Neural cell (in vitro differentiated cells): ENCODE measurements around the gene PLEKHA7. TPM values are rescaled to one million over a fixed set of nuclear protein-coding genes. Genes with fewer than 3 reads are reported as not detected.

Experiments
- H2AFZ ChIP-seq: fragments of 200-600, 300-800 bp; sonication (generic), shearing (Covaris generic); 2 replicates; pipeline ENCODE4 v1.6.0; 2014; ENCODE audit warnings: low read depth, mild to moderate bottlenecking, antibody characterized with exemption, low read length, moderate library complexity
- H3F3A ChIP-seq: fragments of 200-600 bp; shearing (Covaris generic); 2 replicates; pipeline ENCODE4 v1.6.1; 2016; ENCODE audit warnings: mild to moderate bottlenecking, moderate library complexity, mixed read lengths, antibody characterized with exemption, low read length; ENCODE audit not compliant: insufficient read depth, poor library complexity, severe bottlenecking
- H3K27ac ChIP-seq: fragments of 200-600, 300-800 bp; sonication (generic), shearing (Covaris generic); 2 replicates; pipeline ENCODE4 v1.5.1; 2014; ENCODE audit warnings: mild to moderate bottlenecking, low read length, moderate library complexity
- H3K27me3 ChIP-seq: fragments of 300-800, 200-600 bp; sonication (generic), shearing (Covaris generic); 2 replicates; pipeline ENCODE4 v1.6.0; 2014; ENCODE audit warnings: mild to moderate bottlenecking, low read depth, low read length, moderate library complexity; ENCODE audit not compliant: insufficient read depth
- H3K36me3 ChIP-seq: fragments of 300-800, 200-600 bp; sonication (generic), shearing (Covaris generic); 2 replicates; pipeline ENCODE4 v1.5.1; 2014; ENCODE audit warnings: mild to moderate bottlenecking, antibody characterized with exemption, low read length, moderate library complexity; ENCODE audit not compliant: insufficient read depth
- H3K4me2 ChIP-seq: fragments of 300-800, 200-600 bp; sonication (generic), shearing (Covaris generic); 2 replicates; pipeline ENCODE4 v1.6.0; 2014; ENCODE audit warnings: mild to moderate bottlenecking, low read length
- H3K4me3 ChIP-seq: fragments of 300-800, 200-600 bp; sonication (generic), shearing (Covaris generic); 2 replicates; pipeline ENCODE4 v1.5.1; 2014; ENCODE audit warnings: mild to moderate bottlenecking, low read length, moderate library complexity
- H3K79me2 ChIP-seq: fragments of 200-600 bp; shearing (Covaris generic); replicated peaks from 2 replicates; pipeline ENCODE4 v1.6.0; 2014; ENCODE audit warnings: mild to moderate bottlenecking, low read length, moderate library complexity; ENCODE audit not compliant: insufficient read depth
- H3K9ac ChIP-seq: fragments of 300-800, 200-600 bp; sonication (generic), shearing (Covaris generic); 2 replicates; pipeline ENCODE4 v1.6.1; 2016; ENCODE audit warnings: mild to moderate bottlenecking, low read length, mixed read lengths
- H3K9me2 ChIP-seq: fragments of 200-600 bp; shearing (Covaris generic); 2 replicates; pipeline ENCODE4 v1.6.1; 2016; ENCODE audit warnings: mild to moderate bottlenecking, low read length, mixed read lengths; ENCODE audit not compliant: insufficient read depth
- H3K9me3 ChIP-seq: fragments of 200-600, 300-800 bp; sonication (generic), shearing (Covaris generic); 2 replicates; pipeline ENCODE4 v1.6.1; 2016; ENCODE audit warnings: mild to moderate bottlenecking, mixed run types, low read length, moderate library complexity, mixed read lengths
- H4K20me1 ChIP-seq: fragments of 200-600 bp; shearing (Covaris generic); 2 replicates; pipeline ENCODE4 v1.6.1; 2016; ENCODE audit warnings: mild to moderate bottlenecking, mixed run types; ENCODE audit not compliant: insufficient read depth
- CTCF ChIP-seq: fragments of 450-650 bp; IDR thresholded peaks from 2 replicates; pipeline ENCODE4 v1.5.1; 2014; ENCODE audit warnings: antibody characterized with exemption, mild to moderate bottlenecking, moderate library complexity; ENCODE audit not compliant: poor library complexity, severe bottlenecking
- EP300 ChIP-seq: fragments of 450-650 bp; conservative IDR thresholded peaks from 2 replicates; pipeline ENCODE4 v1.6.1; 2014; ENCODE audit warnings: antibody characterized with exemption, mild to moderate bottlenecking, moderate library complexity; ENCODE audit not compliant: poor library complexity, severe bottlenecking
- EZH2 ChIP-seq: fragments of 200-600, 300-800 bp; shearing (Covaris generic), sonication (generic); IDR thresholded peaks from 2 replicates; pipeline ENCODE4 v1.6.1; 2014; ENCODE audit warnings: antibody characterized with exemption, low read length, borderline replicate concordance, mild to moderate bottlenecking; ENCODE audit not compliant: insufficient read depth, poor library complexity, severe bottlenecking
- MXI1 ChIP-seq: fragments of 450-650 bp; conservative IDR thresholded peaks from 2 replicates; pipeline ENCODE4 v1.6.1; 2014; ENCODE audit warnings: antibody characterized with exemption, mild to moderate bottlenecking; ENCODE audit not compliant: poor library complexity, severe bottlenecking
- POLR2AphosphoS5 ChIP-seq: IDR thresholded peaks from 2 replicates; pipeline ENCODE4 v1.6.1; 2012
- RAD21 ChIP-seq: fragments of 450-650 bp; conservative IDR thresholded peaks from 2 replicates; pipeline ENCODE4 v1.6.1; 2014; ENCODE audit warnings: antibody characterized with exemption, mild to moderate bottlenecking, moderate library complexity
- SMC3 ChIP-seq: fragments of 450-650 bp; conservative IDR thresholded peaks from 2 replicates; pipeline ENCODE4 v1.6.1; 2014; ENCODE audit warnings: antibody characterized with exemption, mild to moderate bottlenecking, moderate library complexity; ENCODE audit not compliant: poor library complexity
- TAF1 ChIP-seq: IDR thresholded peaks from 2 replicates; pipeline ENCODE4 v1.6.1; 2012; ENCODE audit warnings: low read depth
- polyA plus RNA-seq: library from polyadenylated mRNA; depleted of rRNA; stranded (reverse); fragments of >200 nt; gene quantifications from 2 replicates; pipeline ENCODE4 v1.2.3, GENCODE V29; 2014
- TF ChIP-seq, protein P1 (sequence below): IDR thresholded peaks from 2 replicates; pipeline ENCODE4 v1.6.1; 2012; ENCODE audit warnings: borderline replicate concordance

PLEKHA7 gene
- polyA plus RNA-seq, 1 donor from 2014 or later, result 45.7 TPM

DNA sequence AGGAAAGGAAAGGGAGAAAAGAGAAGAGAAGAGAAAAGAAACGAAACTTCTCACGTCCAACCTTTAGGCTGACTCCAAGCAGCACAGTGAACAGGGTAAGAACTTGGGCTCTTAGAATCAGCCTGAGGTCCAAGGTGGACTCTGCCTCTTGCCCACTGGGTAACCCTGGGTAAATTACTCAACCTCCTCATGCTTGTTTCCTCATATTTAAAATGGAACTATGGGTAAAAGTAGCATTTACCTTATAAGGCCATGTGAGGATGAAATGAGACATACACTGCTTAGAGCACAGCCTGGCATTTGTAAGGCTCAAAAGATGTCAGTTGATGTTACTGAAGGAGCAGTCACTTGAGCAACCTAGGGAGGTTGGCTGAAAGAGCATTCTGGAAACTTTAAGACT, 167.9 kb downstream of the PLEKHA7 start:
- peaks cover 23% of the 10 kb centered on the region for H3K36me3 ChIP-seq
- H3K9me3 ChIP-seq, result no peaks in the 10 kb centered on the region
- no peak overlapping the region for H3K4me2 ChIP-seq
- H3K27ac ChIP-seq, result no peak overlapping the region
- H3K79me2 ChIP-seq, result no peaks in the 10 kb centered on the region
- H3K4me3 ChIP-seq, result no peak overlapping the region
- no peak overlapping the region for H3K9ac ChIP-seq
- no peaks in the 10 kb centered on the region for H3K27me3 ChIP-seq
- no peaks in the 10 kb centered on the region for H4K20me1 ChIP-seq
- H3F3A ChIP-seq, result no peaks in the 10 kb centered on the region
- no peaks in the 10 kb centered on the region for H3K9me2 ChIP-seq
- TF ChIP-seq MXI1 (no peak), POLR2AphosphoS5 (no peak), SMC3 (no peak), EP300 (no peak), TAF1 (no peak), EZH2 (no peak), RAD21 (no peak), CTCF (no peak)
- TF ChIP-seq, protein P1, sequence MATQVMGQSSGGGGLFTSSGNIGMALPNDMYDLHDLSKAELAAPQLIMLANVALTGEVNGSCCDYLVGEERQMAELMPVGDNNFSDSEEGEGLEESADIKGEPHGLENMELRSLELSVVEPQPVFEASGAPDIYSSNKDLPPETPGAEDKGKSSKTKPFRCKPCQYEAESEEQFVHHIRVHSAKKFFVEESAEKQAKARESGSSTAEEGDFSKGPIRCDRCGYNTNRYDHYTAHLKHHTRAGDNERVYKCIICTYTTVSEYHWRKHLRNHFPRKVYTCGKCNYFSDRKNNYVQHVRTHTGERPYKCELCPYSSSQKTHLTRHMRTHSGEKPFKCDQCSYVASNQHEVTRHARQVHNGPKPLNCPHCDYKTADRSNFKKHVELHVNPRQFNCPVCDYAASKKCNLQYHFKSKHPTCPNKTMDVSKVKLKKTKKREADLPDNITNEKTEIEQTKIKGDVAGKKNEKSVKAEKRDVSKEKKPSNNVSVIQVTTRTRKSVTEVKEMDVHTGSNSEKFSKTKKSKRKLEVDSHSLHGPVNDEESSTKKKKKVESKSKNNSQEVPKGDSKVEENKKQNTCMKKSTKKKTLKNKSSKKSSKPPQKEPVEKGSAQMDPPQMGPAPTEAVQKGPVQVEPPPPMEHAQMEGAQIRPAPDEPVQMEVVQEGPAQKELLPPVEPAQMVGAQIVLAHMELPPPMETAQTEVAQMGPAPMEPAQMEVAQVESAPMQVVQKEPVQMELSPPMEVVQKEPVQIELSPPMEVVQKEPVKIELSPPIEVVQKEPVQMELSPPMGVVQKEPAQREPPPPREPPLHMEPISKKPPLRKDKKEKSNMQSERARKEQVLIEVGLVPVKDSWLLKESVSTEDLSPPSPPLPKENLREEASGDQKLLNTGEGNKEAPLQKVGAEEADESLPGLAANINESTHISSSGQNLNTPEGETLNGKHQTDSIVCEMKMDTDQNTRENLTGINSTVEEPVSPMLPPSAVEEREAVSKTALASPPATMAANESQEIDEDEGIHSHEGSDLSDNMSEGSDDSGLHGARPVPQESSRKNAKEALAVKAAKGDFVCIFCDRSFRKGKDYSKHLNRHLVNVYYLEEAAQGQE, result no peak
- no peak overlapping the region for H2AFZ ChIP-seq

DNA sequence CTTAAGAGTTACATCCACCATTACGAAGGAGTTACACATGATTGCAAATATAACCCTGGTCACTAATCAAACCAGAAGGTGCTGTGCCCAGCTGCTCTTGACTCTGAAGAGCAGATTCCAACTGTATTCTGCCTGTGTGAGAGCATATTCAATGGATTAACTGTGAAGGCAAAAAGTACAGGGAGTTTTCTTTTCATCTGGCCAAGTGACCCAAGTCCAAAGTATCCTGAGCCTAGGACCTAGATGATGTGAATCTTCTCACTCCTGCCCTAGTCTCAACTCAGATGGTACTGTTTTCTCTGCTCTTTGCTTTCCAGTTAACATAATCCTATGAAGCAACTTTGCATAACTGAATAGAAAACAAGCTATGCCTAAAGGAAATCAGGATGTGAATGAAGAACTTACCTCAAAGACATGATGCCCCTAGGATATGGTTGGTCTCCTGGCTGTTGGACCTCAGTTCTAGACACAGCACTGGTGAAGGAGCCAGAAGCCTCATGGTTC, 169.9 kb downstream of the PLEKHA7 start:
- H3K9me3 ChIP-seq, result no peaks in the 10 kb centered on the region
- no peaks in the 10 kb centered on the region for H3K27me3 ChIP-seq
- no peak for TF ChIP-seq CTCF
- TF ChIP-seq SMC3, result no peak
- no peak for TF ChIP-seq POLR2AphosphoS5
- no peak for TF ChIP-seq EZH2
- TF ChIP-seq, protein P1, result no peak
- TF ChIP-seq MXI1, result no peak
- TF ChIP-seq TAF1, result no peak
- TF ChIP-seq RAD21, result no peak
- TF ChIP-seq EP300, result no peak
- no peaks in the 10 kb centered on the region for H3F3A ChIP-seq
- no peak overlapping the region for H3K27ac ChIP-seq
- H3K4me3 ChIP-seq, result no peak overlapping the region
- H3K9me2 ChIP-seq, result no peaks in the 10 kb centered on the region
- H3K79me2 ChIP-seq, result no peaks in the 10 kb centered on the region
- H2AFZ ChIP-seq, result no peak overlapping the region
- no peak overlapping the region for H3K4me2 ChIP-seq
- no peak overlapping the region for H3K9ac ChIP-seq
- H3K36me3 ChIP-seq, result peaks cover 20% of the 10 kb centered on the region
- no peaks in the 10 kb centered on the region for H4K20me1 ChIP-seq
